NCI-H82 treated with DMSO at 0.1 percent for 48 hours (cell line): ENCODE data around the gene INTS14.
A peak's percentile ranks its signal among the peaks of the same experiment; 100 is the strongest.

Source experiments
- DNase-seq: peaks from one replicate; lab custom pipeline; 2025; ENCODE audit not compliant: unreplicated experiment; lab: John Stamatoyannopoulos, UW

Gene INTS14

GRCh38 chr15:65535192-65535591, 75.7 kb downstream of the INTS14 start:
- no peak for DNase-seq

- peak; percentile 20 for DNase-seq
These were observed 77.7 kb downstream of the INTS14 start for GRCh38 chr15:65533057-65533756.

GRCh38 chr15:65532738-65533051, 78.2 kb downstream of the INTS14 start:
- DNase-seq, result no peak

- DNase-seq, result peak; percentile 83
These were observed 80.4 kb downstream of the INTS14 start, which contains the start of gene HACD3 for GRCh38 chr15:65530318-65531111. HACD3 (plus strand) TSS chr15:65530463; CDS start chr15:65530632, 169 bp downstream.

- no peak for DNase-seq
These were observed 81.1 kb downstream of the INTS14 start for GRCh38 chr15:65529762-65530317.
